ENCODE measurements around the gene CACNA1D. TPM values are rescaled to one million over a fixed set of nuclear protein-coding genes. Genes with fewer than 3 reads are reported as not detected.

The CACNA1D gene
- total RNA-seq, 4 donors from 2014 or later, result 12.7 to 98.9 (median 25.0) TPM

DNA sequence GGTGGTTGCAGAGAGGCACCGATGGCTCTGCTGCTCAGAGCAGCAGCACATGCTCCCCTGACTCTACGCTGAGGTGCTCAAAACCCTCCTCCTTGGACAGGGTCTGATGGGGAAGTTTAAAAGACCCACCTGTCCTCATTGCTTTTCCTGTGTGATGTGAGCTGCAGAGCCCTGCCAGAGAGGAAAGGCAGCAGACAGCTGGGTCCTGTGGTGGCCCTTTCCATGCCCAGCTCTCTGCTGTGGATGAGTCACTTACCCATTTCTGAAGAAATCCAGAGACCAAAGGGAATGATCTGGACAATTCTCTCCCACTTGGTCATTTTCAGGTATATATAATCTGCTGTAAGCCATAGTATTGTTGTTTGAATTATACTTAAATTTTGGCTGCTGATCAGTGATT is 230.2 kb downstream of the CACNA1D start:
- Histone ChIP-seq H3K4me1 (no peaks in the 10 kb centered on the region), H3K27ac (no peak overlapping the region), H3K9me3 (no peaks in the 10 kb centered on the region), H3K27me3 (no peaks in the 10 kb centered on the region), H3K4me3 (no peak overlapping the region), H3K36me3 (no peaks in the 10 kb centered on the region)
- no peak for DNase-seq
- WGBS, 2 donors (ENCODE audit: low coverage in 1 of 2), result 78% methylated on average over 2 of the region's 2 CpGs; no CpG with 5 or more reads in 1 of the 2 donors
- TF ChIP-seq POLR2AphosphoS5 (IDR thresholded peaks at IDR 0.05), result no peak
- TF ChIP-seq EP300 (IDR thresholded peaks at IDR 0.05; ENCODE audit: low read depth), result no peak
- TF ChIP-seq CTCF (IDR thresholded peaks at IDR 0.05), result no peak
- no peak for TF ChIP-seq POLR2A (IDR thresholded peaks at IDR 0.05)
- intact Hi-C loops (cut with DNase I; ENCODE audit: low total_unique reads) (no loop called here), in situ Hi-C loops (cut with MboI; ENCODE audit: low pct_ligation_motif_present in 1 of 4, low pct_unique_long_range_greater_than_20kb in 1 of 4, low sequenced_read_pairs in 3 of 4) (loop anchor here in 1 of 4 donors (25.0 kb wide), 1 partner anchor 612 kb away; no protein-coding TSS in a partner anchor)

DNA sequence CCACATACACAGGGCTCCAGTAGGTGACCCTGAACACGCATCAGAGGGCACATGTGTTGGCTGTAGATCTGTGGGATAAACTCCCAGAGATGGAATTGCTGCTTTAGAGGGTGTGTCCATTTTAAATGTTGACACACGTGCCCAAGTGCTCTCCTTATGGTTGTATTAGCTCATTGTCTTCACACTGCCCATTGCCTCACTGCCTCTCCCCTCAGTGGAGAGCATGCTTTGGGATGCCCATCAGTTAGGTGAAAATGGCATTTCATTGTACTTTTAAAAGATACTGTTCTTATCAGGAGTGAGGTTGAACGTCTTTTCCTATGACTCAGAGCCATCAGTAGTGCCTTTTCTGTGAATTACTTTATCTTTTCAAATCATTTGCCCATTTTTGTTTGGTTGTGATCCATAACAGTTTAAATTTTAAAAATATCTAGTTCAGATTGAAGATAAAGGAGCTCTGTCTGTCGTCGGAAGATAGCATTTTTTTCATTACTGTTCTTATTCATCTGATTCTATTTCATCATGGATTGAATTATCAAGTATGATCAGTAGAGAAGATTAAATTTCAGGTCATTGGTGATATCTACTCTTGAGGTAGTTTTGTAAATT is 231.1 kb downstream of the CACNA1D start:
- Histone ChIP-seq H3K4me3 (no peak overlapping the region), H3K4me1 (peaks cover 0 to 2% (median 0%) of the 10 kb centered on the region in 4 donors), H3K9me3 (no peaks in the 10 kb centered on the region), H3K36me3 (no peaks in the 10 kb centered on the region), H3K27me3 (no peaks in the 10 kb centered on the region), H3K27ac (no peak overlapping the region)
- 60 to 89% methylated on average over 3 to 5 of the region's 5 CpGs for WGBS, 2 donors (ENCODE audit: low coverage in 1 of 2)
- TF ChIP-seq POLR2AphosphoS5 (IDR thresholded peaks at IDR 0.05) (no peak), EP300 (IDR thresholded peaks at IDR 0.05; ENCODE audit: low read depth) (no peak), CTCF (IDR thresholded peaks at IDR 0.05) (no peak), POLR2A (IDR thresholded peaks at IDR 0.05) (no peak)
- intact Hi-C loops (cut with DNase I; ENCODE audit: low total_unique reads) (no loop called here), in situ Hi-C loops (cut with MboI; ENCODE audit: low pct_ligation_motif_present in 1 of 4, low pct_unique_long_range_greater_than_20kb in 1 of 4, low sequenced_read_pairs in 3 of 4) (no loop called here)
- no peak for DNase-seq

DNA sequence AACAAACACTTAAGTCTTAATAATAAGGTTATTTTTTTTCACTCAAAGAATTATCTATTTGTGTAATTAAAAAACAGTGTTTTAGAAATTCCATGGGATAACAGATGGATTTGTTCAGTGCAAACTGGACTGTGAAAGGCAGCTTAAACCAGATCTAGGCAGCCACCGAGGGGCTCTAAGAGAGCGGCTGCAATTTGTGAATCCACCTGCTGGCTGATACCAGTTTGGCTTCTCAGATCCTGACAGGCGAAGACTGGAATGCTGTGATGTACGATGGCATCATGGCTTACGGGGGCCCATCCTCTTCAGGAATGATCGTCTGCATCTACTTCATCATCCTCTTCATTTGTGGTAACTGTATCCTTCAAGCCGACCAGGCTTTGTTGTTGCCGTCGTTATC is 232.2 kb downstream of the CACNA1D start:
- H3K36me3 ChIP-seq, result no peaks in the 10 kb centered on the region
- no peak overlapping the region for H3K27ac ChIP-seq
- no peak for TF ChIP-seq CTCF (IDR thresholded peaks at IDR 0.05)
- no peak for TF ChIP-seq POLR2A (IDR thresholded peaks at IDR 0.05)
- TF ChIP-seq POLR2AphosphoS5 (IDR thresholded peaks at IDR 0.05), result no peak
- no peak for TF ChIP-seq EP300 (IDR thresholded peaks at IDR 0.05; ENCODE audit: low read depth)
- H3K27me3 ChIP-seq, result no peaks in the 10 kb centered on the region
- H3K9me3 ChIP-seq, result no peaks in the 10 kb centered on the region
- DNase-seq, result no peak
- peaks cover 0 to 3% (median 0%) of the 10 kb centered on the region in 4 donors for H3K4me1 ChIP-seq
- in situ Hi-C loops (cut with MboI; ENCODE audit: low pct_ligation_motif_present in 1 of 4, low pct_unique_long_range_greater_than_20kb in 1 of 4, low sequenced_read_pairs in 3 of 4) (no loop called here), intact Hi-C loops (cut with DNase I; ENCODE audit: low total_unique reads) (no loop called here)
- WGBS, 2 donors (ENCODE audit: low coverage in 1 of 2), result 80 to 88% methylated on average over 9 of the region's 9 CpGs
- H3K4me3 ChIP-seq, result no peak overlapping the region

- in situ Hi-C loops (cut with MboI; ENCODE audit: low pct_ligation_motif_present in 1 of 4, low pct_unique_long_range_greater_than_20kb in 1 of 4, low sequenced_read_pairs in 3 of 4) (no loop called here), intact Hi-C loops (cut with DNase I; ENCODE audit: low total_unique reads) (no loop called here)
- no peaks in the 10 kb centered on the region for H3K27me3 ChIP-seq
- TF ChIP-seq CTCF (IDR thresholded peaks at IDR 0.05) (no peak), EP300 (IDR thresholded peaks at IDR 0.05; ENCODE audit: low read depth) (no peak), POLR2A (IDR thresholded peaks at IDR 0.05) (no peak)
- DNase-seq, result no peak
- H3K27ac ChIP-seq, result no peak overlapping the region
- peaks cover 0 to 3% (median 0%) of the 10 kb centered on the region in 4 donors for H3K4me1 ChIP-seq
- H3K36me3 ChIP-seq, result no peaks in the 10 kb centered on the region
- no peak overlapping the region for H3K4me3 ChIP-seq
- H3K9me3 ChIP-seq, result no peaks in the 10 kb centered on the region
Observed at GRCh38 chr3:53728606-53729005, 234.2 kb downstream of the CACNA1D start.
